ENCODE measurements around the gene BCL11A.

Gene BCL11A

GRCh38 chr2:60502144-60502543 lies 51.3 kb downstream of the BCL11A start:
- no peak for DNase-seq

- DNase-seq, result no peak
These were observed 52.6 kb downstream of the BCL11A start for GRCh38 chr2:60500861-60501260.

GRCh38 chr2:60499651-60500265 lies 53.7 kb downstream of the BCL11A start:
- DNase-seq, result no peak

- no peak for DNase-seq
These were observed 54.5 kb downstream of the BCL11A start for GRCh38 chr2:60498816-60499429.

GRCh38 chr2:60498127-60498815 lies 55.2 kb downstream of the BCL11A start:
- DNase-seq, result no peak

GRCh38 chr2:60497500-60497899 lies 56.0 kb downstream of the BCL11A start:
- no peak for DNase-seq

- no peak for DNase-seq
These were observed 56.5 kb downstream of the BCL11A start for GRCh38 chr2:60496956-60497355.

GRCh38 chr2:60496475-60496874 lies 57.0 kb downstream of the BCL11A start:
- DNase-seq, result no peak

GRCh38 chr2:60495041-60495625 lies 58.3 kb downstream of the BCL11A start:
- no peak for DNase-seq

GRCh38 chr2:60493804-60494387 lies 59.6 kb downstream of the BCL11A start:
- no peak for DNase-seq

GRCh38 chr2:60492548-60492947 lies 60.9 kb downstream of the BCL11A start:
- no peak for DNase-seq

GRCh38 chr2:60490848-60491247 lies 62.6 kb downstream of the BCL11A start:
- no peak for DNase-seq

GRCh38 chr2:60490441-60490840 lies 63.0 kb downstream of the BCL11A start:
- no peak for DNase-seq

- no peak for DNase-seq
These were observed 64.2 kb downstream of the BCL11A start for GRCh38 chr2:60489289-60489688.

- no peak for DNase-seq
These were observed 65.2 kb downstream of the BCL11A start for GRCh38 chr2:60488291-60488690.

GRCh38 chr2:60487174-60487573 lies 66.3 kb downstream of the BCL11A start:
- no peak for DNase-seq

GRCh38 chr2:60486551-60486950 lies 66.9 kb downstream of the BCL11A start:
- DNase-seq, result no peak

GRCh38 chr2:60486067-60486466 lies 67.4 kb downstream of the BCL11A start:
- no peak for DNase-seq

- no peak for DNase-seq
These were observed 67.9 kb downstream of the BCL11A start for GRCh38 chr2:60485550-60485949.

GRCh38 chr2:60485055-60485454 lies 68.4 kb downstream of the BCL11A start:
- no peak for DNase-seq

- no peak for DNase-seq
These were observed 69.3 kb downstream of the BCL11A start for GRCh38 chr2:60484133-60484645.

GRCh38 chr2:60483401-60483800 lies 70.1 kb downstream of the BCL11A start:
- no peak for DNase-seq

- DNase-seq, result peak in 1 of 2 donors; percentile 40
These were observed 71.2 kb downstream of the BCL11A start for GRCh38 chr2:60482222-60482621.
